GM12892 (cell line): ENCODE results near the gene ERO1A.

Experiments
- POLR2A ChIP-seq: IDR thresholded peaks from 2 replicates; pipeline ENCODE4 v1.6.1; 2011; ENCODE audit warnings: low read depth, low read length, control low read depth
- POLR2AphosphoS5 ChIP-seq: IDR thresholded peaks from 2 replicates; pipeline ENCODE4 v1.6.1; 2011; ENCODE audit warnings: low read depth, low read length, control low read depth

- TF ChIP-seq POLR2A (no peak), POLR2AphosphoS5 (no peak)
Observed at GRCh38 chr14:52733824-52734223, 38.5 kb upstream of the ERO1A start.
